SK-N-SH (cell line): Measurements from ENCODE around the gene MATN1. TPM values are rescaled to one million over a fixed set of nuclear protein-coding genes. Genes with fewer than 3 reads are reported as not detected.

ENCODE experiments used
- CTCF ChIA-PET: fragments of 300-600, 350-600 bp; formaldehyde crosslinking; extraction: SDS; loops from one replicate; lab custom pipeline; 2021; lab: Yijun Ruan, JAX
- POLR2A ChIA-PET: fragments of 350-600 bp; sonication (Branson Sonifier 250); formaldehyde crosslinking; extraction: SDS; loops from one replicate; lab custom pipeline; 2020; ENCODE audit warnings: antibody characterized with exemption, inconsistent platforms; lab: Yijun Ruan, JAX
- DNase-seq: peaks from one replicate; pipeline ENCODE4 v3.0.0; 2012
- H2AFZ ChIP-seq: fragments of 200-600 bp; sonication (generic); 2 replicates; pipeline ENCODE4 v1.8.1; 2016; ENCODE audit warnings: antibody characterized with exemption, mild to moderate bottlenecking, low read depth
- H3F3A ChIP-seq: fragments of 200-600 bp; sonication (generic); replicated peaks from 2 replicates; pipeline ENCODE3; 2016; ENCODE audit warnings: antibody characterized with exemption, mild to moderate bottlenecking; ENCODE audit not compliant: insufficient read depth
- H3K27ac ChIP-seq, 2 experiments: fragments of 200-500 bp in 1 of 2; fragments of 200-600 bp in 1 of 2; sonication (Bioruptor generic) in 1 of 2; sonication (generic), shearing (Covaris generic) in 1 of 2; 2 replicates each; pipeline versions ENCODE4 v1.5.1 to v1.6.1; 2014 to 2016; ENCODE audit warnings: low read depth in 2 of 2, inconsistent platforms in 1 of 2, low read length in 1 of 2, mild to moderate bottlenecking in 1 of 2, mixed read lengths in 1 of 2
- H3K27me3 ChIP-seq: fragments of 200-600 bp; sonication (generic), shearing (Covaris generic); 2 replicates; pipeline ENCODE4 v1.6.1; 2016; ENCODE audit warnings: mixed run types; ENCODE audit not compliant: insufficient read depth
- H3K36me3 ChIP-seq, 2 experiments: fragments of 200-500 bp in 1 of 2; fragments of 200-600 bp in 1 of 2; sonication (Bioruptor generic) in 1 of 2; sonication (generic) in 1 of 2; replicated peaks in 1 of 2; 2 replicates each; pipeline versions ENCODE3 to v1.5.1; 2014 to 2016; ENCODE audit warnings: low read length in 1 of 2, mild to moderate bottlenecking in 1 of 2; ENCODE audit not compliant: insufficient read depth in 2 of 2, control insufficient read depth in 1 of 2
- H3K4me1 ChIP-seq, 2 experiments: fragments of 200-500 bp in 1 of 2; fragments of 200-600 bp in 1 of 2; sonication (Bioruptor generic) in 1 of 2; sonication (generic), shearing (Covaris generic) in 1 of 2; 2 replicates each; pipeline versions ENCODE4 v1.5.1 to v1.6.1; 2014 to 2016; ENCODE audit warnings: low read depth in 1 of 2, low read length in 1 of 2, mixed run types in 1 of 2; ENCODE audit not compliant: insufficient read depth in 2 of 2, control insufficient read depth in 1 of 2
- H3K4me2 ChIP-seq: fragments of 200-600 bp; sonication (generic), shearing (Covaris generic); 2 replicates; pipeline ENCODE4 v1.6.1; 2017; ENCODE audit warnings: mixed run types
- H3K4me3 ChIP-seq, 2 experiments: fragments of 200-500 bp in 1 of 2; fragments of 200-600 bp in 1 of 2; sonication (Bioruptor generic) in 1 of 2; sonication (generic), shearing (Covaris generic) in 1 of 2; 2 replicates each; pipeline versions ENCODE4 v1.5.1 to v1.8.1; 2014 to 2016; ENCODE audit warnings: low read depth in 2 of 2, inconsistent platforms in 1 of 2, low read length in 1 of 2, mild to moderate bottlenecking in 1 of 2, mixed read lengths in 1 of 2, moderate library complexity in 1 of 2
- H3K79me2 ChIP-seq: fragments of 200-600 bp; sonication (generic); 2 replicates; pipeline ENCODE4 v1.8.1; 2017; ENCODE audit warnings: mild to moderate bottlenecking; ENCODE audit not compliant: insufficient read depth
- H3K9ac ChIP-seq: fragments of 200-600 bp; sonication (generic); 2 replicates; pipeline ENCODE4 v1.6.1; 2017; ENCODE audit warnings: mixed run types
- H3K9me2 ChIP-seq: fragments of 200-600 bp; sonication (generic); 2 replicates; pipeline ENCODE4 v1.6.1; 2017; ENCODE audit warnings: mixed run types
- H3K9me3 ChIP-seq: fragments of 200-600 bp; sonication (generic); 2 replicates; pipeline ENCODE4 v1.6.1; 2017; ENCODE audit warnings: mixed run types, mild to moderate bottlenecking, moderate library complexity
- H4K20me1 ChIP-seq: fragments of 200-600 bp; sonication (generic); 2 replicates; pipeline ENCODE4 v1.6.1; 2017; ENCODE audit warnings: mild to moderate bottlenecking, mixed run types; ENCODE audit not compliant: insufficient read depth
- FOXJ3 ChIP-seq: sonication (generic); formaldehyde crosslinking; IDR thresholded peaks from 2 replicates; pipeline ENCODE4 v1.5.1; 2020; ENCODE audit warnings: mild to moderate bottlenecking, missing genetic modification reagents
- MEF2A ChIP-seq: IDR thresholded peaks from 2 replicates; pipeline ENCODE4 v1.4.0; 2012; ENCODE audit warnings: low read depth, borderline replicate concordance
- NRF1 ChIP-seq: IDR thresholded peaks from 2 replicates; pipeline ENCODE4 v1.6.1; 2012; ENCODE audit warnings: low read depth, mild to moderate bottlenecking, low read length
- RAD21 ChIP-seq: IDR thresholded peaks from 2 replicates; pipeline ENCODE4 v1.6.1; 2012; ENCODE audit warnings: mild to moderate bottlenecking, low read length
- RXRA ChIP-seq: IDR thresholded peaks from 2 replicates; pipeline ENCODE4 v1.4.0; 2012; ENCODE audit warnings: low read depth, mild to moderate bottlenecking, borderline replicate concordance
- SMC3 ChIP-seq: IDR thresholded peaks from 2 replicates; pipeline ENCODE4 v1.6.1; 2012; ENCODE audit warnings: low read depth, low read length, improper control_type of control experiment
- USF1 ChIP-seq: IDR thresholded peaks from 2 replicates; pipeline ENCODE4 v1.4.0; 2012; ENCODE audit warnings: low read depth, borderline replicate concordance
- WGBS: methylation state at CpG from one replicate; pipeline ENCODE4 v1.1.6; 2017; ENCODE audit warnings: low lambda C conversion rate; 5-methylcytosine and 5-hydroxymethylcytosine counted together
- polyA plus RNA-seq, 3 experiments: library from polyadenylated mRNA; depleted of rRNA; stranded (reverse); fragments of >200 nt; gene quantifications; 2 replicates each; pipeline ENCODE4 v1.2.3, GENCODE V29; 2012
- TF ChIP-seq, protein P1 (sequence below): fragments of 200-600 bp; sonication (generic); IDR thresholded peaks from 2 replicates; pipeline ENCODE4 v1.6.1; 2017; ENCODE audit warnings: antibody characterized with exemption, mild to moderate bottlenecking, moderate library complexity
- TF ChIP-seq, protein P2 (sequence below): IDR thresholded peaks from 2 replicates; pipeline ENCODE4; 2012

Gene MATN1
- polyA plus RNA-seq, 1 of the 3 experiments (the other 2 are of a cell fraction), result 0.23 TPM

GRCh38 chr1:30748098-30748698, 24.8 kb upstream of the MATN1 start:
- Histone ChIP-seq H3K27me3 (no peaks in the 10 kb centered on the region), H3K9ac (no peak overlapping the region), H3K9me3 (no peaks in the 10 kb centered on the region), H3K4me3 (no peak overlapping the region), H3K4me2 (no peak overlapping the region), H3K4me1 (peaks cover 0 to 14% of the 10 kb centered on the region in 2 experiments; a peak in 1 of 4 replicates), H3F3A (no peaks in the 10 kb centered on the region), H3K79me2 (no peaks in the 10 kb centered on the region), H3K9me2 (no peaks in the 10 kb centered on the region), H3K27ac (no peak overlapping the region; a peak in 1 of 4 replicates), H4K20me1 (no peaks in the 10 kb centered on the region), H2AFZ (no peak overlapping the region), H3K36me3 (no peaks in the 10 kb centered on the region)
- ChIA-PET POLR2A (no interaction called here), CTCF (interaction anchor here (1.1 to 2.8 kb wide), 4 partner anchors 27 to 54 kb away, joined by 3 to 6 read pairs (median 4); no protein-coding TSS in a partner anchor)
- DNase-seq, result no peak
- no peak for TF ChIP-seq RAD21
- no peak for TF ChIP-seq SMC3
- WGBS, result 73% methylated on average over 3 of the region's 9 CpGs

- Histone ChIP-seq H3K79me2 (no peaks in the 10 kb centered on the region), H2AFZ (no peak overlapping the region), H3K9me3 (no peaks in the 10 kb centered on the region), H3K4me2 (no peak overlapping the region), H3K27ac (no peak overlapping the region), H3K4me1 (peaks cover 0 to 14% of the 10 kb centered on the region in 2 experiments; a peak in 1 of 4 replicates), H4K20me1 (no peaks in the 10 kb centered on the region), H3K36me3 (no peaks in the 10 kb centered on the region), H3F3A (no peaks in the 10 kb centered on the region), H3K9me2 (no peaks in the 10 kb centered on the region), H3K9ac (no peak overlapping the region), H3K4me3 (no peak overlapping the region), H3K27me3 (no peaks in the 10 kb centered on the region)
- ChIA-PET POLR2A (no interaction called here), CTCF (interaction anchor here (1.1 to 1.5 kb wide), 5 partner anchors 26 to 55 kb away, joined by 3 to 5 read pairs (median 3); no protein-coding TSS in a partner anchor)
- no peak for DNase-seq
- WGBS, result 91% methylated on average over 17 of the region's 17 CpGs
- TF ChIP-seq RXRA (no peak), SMC3 (no peak), MEF2A (no peak), USF1 (no peak), FOXJ3 (CRISPR knock-in tag) (no peak), NRF1 (no peak)
- TF ChIP-seq, protein P1, sequence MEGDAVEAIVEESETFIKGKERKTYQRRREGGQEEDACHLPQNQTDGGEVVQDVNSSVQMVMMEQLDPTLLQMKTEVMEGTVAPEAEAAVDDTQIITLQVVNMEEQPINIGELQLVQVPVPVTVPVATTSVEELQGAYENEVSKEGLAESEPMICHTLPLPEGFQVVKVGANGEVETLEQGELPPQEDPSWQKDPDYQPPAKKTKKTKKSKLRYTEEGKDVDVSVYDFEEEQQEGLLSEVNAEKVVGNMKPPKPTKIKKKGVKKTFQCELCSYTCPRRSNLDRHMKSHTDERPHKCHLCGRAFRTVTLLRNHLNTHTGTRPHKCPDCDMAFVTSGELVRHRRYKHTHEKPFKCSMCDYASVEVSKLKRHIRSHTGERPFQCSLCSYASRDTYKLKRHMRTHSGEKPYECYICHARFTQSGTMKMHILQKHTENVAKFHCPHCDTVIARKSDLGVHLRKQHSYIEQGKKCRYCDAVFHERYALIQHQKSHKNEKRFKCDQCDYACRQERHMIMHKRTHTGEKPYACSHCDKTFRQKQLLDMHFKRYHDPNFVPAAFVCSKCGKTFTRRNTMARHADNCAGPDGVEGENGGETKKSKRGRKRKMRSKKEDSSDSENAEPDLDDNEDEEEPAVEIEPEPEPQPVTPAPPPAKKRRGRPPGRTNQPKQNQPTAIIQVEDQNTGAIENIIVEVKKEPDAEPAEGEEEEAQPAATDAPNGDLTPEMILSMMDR, result no peak
- TF ChIP-seq, protein P2, sequence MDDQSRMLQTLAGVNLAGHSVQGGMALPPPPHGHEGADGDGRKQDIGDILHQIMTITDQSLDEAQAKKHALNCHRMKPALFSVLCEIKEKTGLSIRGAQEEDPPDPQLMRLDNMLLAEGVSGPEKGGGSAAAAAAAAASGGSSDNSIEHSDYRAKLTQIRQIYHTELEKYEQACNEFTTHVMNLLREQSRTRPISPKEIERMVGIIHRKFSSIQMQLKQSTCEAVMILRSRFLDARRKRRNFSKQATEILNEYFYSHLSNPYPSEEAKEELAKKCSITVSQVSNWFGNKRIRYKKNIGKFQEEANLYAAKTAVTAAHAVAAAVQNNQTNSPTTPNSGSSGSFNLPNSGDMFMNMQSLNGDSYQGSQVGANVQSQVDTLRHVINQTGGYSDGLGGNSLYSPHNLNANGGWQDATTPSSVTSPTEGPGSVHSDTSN, result no peak
These were observed 23.9 kb upstream of the MATN1 start for GRCh38 chr1:30747033-30748008.
